HepG2 (cell line): ENCODE results near the gene CASZ1.

Experiments used
- CTCF ChIP-seq: sonication (generic); formaldehyde crosslinking; IDR thresholded peaks from 2 replicates; pipeline ENCODE4 v1.5.0; 2020; ENCODE audit warnings: mild to moderate bottlenecking, missing genetic modification reagents, moderate library complexity
- E2F1 ChIP-seq: sonication (generic); formaldehyde crosslinking; IDR thresholded peaks from 2 replicates; pipeline ENCODE4 v1.5.0; 2020; ENCODE audit warnings: missing genetic modification reagents
- GTF2F1 ChIP-seq: fragments of 150-350 bp; IDR thresholded peaks from 2 replicates; pipeline ENCODE4 v1.6.1; 2014; ENCODE audit warnings: low read length
- HBP1 ChIP-seq: IDR thresholded peaks from 2 replicates; pipeline ENCODE4 v1.6.1; 2016; ENCODE audit warnings: low read depth, control low read depth
- HCFC1 ChIP-seq: fragments of 150-350 bp; IDR thresholded peaks from 2 replicates; pipeline ENCODE4 v1.6.1; 2014; ENCODE audit warnings: low read depth, low read length
- KAT2B ChIP-seq: fragments of 150-350 bp; IDR thresholded peaks from 2 replicates; pipeline ENCODE4 v1.6.1; 2014; ENCODE audit warnings: low read depth, low read length, borderline replicate concordance
- NFYB ChIP-seq: sonication (generic); formaldehyde crosslinking; IDR thresholded peaks from 2 replicates; pipeline ENCODE4 v1.4.0; 2020; ENCODE audit warnings: missing genetic modification reagents
- SNAI1 ChIP-seq: sonication (generic); formaldehyde crosslinking; IDR thresholded peaks from 2 replicates; pipeline ENCODE4 v1.5.0; 2020; ENCODE audit warnings: mild to moderate bottlenecking, missing genetic modification reagents, borderline replicate concordance

- TF ChIP-seq E2F1 (CRISPR knock-in tag), result no peak
- no peak for TF ChIP-seq HCFC1
- no peak for TF ChIP-seq CTCF (CRISPR knock-in tag)
- no peak for TF ChIP-seq KAT2B
- TF ChIP-seq GTF2F1, result no peak
- no peak for TF ChIP-seq SNAI1 (CRISPR knock-in tag)
- TF ChIP-seq NFYB, result no peak
- no peak for TF ChIP-seq HBP1 (CRISPR knock-in tag)
Observed at GRCh38 chr1:10682108-10682445, 114.4 kb downstream of the CASZ1 start.
